ENCODE data around the gene STK32A.
A peak's percentile ranks its signal among the peaks of the same experiment; 100 is the strongest.
"Not testable (repeated sequence)": the region's sequence is repeated elsewhere in the genome, so short reads cannot be mapped to it uniquely, and the experiment has no call there.

STK32A gene

DNA sequence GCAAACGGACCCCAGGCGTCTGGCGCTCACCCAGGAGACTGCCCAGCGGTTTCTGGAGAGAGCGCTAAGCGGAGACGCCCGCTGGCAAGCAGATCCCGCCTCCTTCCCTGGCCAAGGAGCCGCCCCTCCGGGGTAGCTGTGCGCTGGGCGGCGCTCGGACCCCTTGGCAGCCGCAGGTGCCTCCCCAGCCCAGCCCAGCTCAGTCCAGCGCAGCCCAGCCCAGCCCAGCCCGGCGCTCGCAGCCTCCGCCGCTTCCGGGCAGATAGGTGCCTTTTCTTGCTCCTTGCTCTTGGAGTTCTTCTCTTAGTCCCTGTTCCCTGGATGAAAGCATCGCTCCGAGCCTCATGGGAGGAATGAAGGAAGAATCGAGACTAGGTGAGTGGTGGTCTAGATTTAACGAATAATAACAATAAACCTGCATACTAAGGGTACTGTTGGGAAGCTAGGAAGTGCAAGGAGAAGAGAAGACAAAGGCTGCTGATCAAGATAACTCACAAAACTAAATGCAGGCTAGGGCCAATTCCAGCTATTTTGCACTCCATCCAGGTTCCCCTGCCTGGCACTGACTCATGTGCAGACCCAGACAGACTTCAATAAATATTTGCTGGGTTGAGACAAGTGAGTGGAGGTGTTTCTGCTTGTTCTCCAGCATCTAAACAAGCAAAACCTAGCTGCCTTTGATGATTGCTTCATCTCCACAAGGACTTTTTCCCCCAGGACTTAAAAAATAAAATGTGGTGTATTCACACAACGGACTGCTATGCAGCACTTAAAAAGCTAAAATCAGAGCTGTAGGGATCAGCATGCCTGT, at the start of gene STK32A:
Gene STK32A (plus strand): TSS at position 202 of the 811 bp plus-strand sequence. CDS start 4,609 bp downstream, outside the sequence.
- DNase-seq (ENCODE audit: low spot score), result peak; percentile 77

DNA sequence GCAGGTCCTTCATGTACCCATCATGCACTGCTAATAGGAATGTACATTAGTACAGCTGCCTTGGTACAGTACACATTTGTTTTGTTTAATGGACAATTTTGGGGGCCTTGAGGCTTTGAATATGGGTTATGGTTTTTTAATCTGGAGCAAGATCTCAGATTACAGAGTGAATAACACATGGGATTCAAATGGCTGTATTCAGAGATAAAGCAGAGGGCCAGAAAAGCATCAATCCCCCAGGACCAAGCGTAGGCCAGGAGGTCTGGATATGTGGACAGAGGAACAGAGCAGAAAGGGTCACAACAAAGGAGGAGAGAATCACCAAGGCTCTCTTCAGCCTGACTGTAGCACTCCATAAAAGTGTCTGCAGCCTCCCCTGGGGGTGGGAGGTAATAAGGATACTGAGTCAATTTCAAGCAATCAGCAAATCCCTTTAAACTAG, 47.7 kb upstream of the STK32A start:
- DNase-seq (ENCODE audit: low spot score), result no peak

DNA sequence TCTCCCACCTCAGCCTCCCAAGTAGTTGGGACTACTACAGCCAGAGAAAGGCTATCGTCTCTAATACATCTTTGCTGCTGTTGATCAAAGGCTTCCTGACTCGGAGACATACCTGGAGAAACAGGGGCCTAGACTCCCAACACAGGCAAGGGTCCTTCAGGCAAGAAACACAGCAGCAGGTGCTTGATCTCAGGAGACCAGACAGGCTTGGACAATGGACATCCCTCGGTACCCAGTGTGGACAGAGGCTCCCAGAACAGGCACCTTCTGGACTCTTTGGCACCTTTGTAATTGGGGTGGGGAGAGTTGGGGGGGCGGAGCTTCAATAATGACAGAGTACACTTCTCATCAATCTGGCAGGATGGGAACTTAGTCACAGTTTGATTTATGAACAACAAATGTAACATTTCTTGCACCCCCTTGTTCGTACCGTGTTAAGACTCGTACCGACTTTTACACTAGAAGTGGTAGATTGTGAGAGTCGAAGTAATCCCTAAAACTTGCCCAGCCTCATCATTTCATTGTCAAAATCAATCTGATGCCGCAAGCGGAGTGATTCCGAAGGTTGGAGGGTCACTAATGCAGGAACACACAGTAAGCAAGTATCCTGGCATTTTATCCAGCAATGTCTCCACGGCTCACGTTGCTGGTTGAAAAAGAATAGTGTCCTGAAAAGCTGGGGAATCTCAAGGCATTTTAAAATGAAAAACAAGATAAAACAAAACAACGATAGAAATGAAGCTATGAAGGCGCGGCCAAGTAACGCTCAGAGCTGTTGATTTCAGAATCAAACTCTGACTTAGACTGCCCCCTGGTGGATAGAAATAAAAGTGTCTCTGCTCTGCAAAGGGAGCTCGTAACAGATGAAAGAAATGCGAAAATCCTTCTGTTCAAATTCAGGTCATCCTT, 46.4 kb upstream of the STK32A start:
- DNase-seq (ENCODE audit: low spot score), result peak; percentile 74

DNA sequence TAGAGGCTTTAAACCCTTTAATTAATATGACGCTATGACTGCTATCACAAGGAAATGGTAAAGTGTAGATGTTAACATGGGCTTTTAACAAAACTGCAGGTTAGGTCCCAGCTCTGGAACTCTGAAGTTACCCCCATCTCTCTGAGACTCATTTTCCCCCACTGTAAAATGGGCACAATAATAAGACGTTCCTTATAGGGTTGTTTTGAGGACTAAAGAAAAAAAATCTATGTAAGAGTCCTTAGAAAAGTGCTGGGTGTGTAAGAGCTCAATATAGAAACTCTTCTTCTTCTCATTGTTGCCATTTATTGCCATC, 45.8 kb upstream of the STK32A start:
- no peak for DNase-seq (ENCODE audit: low spot score)

DNA sequence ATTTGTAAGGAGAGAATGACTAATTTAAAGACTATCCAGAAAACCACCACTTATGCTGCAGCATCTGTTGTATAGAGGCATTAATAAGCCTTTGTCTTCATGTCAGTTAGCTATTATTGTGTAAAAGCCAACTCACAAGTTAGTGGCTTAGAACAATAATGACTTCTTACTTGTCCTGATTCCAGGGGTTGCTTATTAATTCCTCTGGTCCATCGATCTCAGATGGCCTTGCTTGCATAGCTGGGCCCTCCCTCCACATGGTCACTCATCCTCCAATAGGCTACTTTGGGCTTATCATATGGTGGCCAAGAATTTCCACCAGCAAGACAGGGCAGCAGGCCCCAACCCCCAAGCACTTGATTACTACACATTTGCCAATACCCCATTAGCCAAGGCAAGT, 44.5 kb upstream of the STK32A start:
- DNase-seq (ENCODE audit: low spot score), result no peak

DNA sequence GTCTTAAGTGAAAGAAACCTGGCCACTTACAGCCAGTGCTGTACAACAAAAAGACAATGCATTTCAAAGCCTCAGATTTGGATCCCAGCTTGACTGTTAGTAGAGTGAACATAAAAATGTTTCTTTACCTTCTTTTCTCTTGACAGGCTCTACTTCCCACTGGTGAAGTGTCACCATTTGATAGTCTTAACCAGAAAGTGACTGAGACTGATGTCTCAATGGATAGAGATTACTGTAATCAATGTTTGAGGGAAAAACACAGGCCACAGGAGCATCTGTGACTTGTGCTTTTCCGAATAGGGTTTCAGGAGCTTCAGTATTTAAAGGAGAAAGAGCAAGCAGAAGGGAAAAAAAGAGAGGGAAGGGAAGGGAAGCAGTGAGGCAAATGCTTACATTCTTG, 41.7 kb upstream of the STK32A start:
- no peak for DNase-seq (ENCODE audit: low spot score)

DNA sequence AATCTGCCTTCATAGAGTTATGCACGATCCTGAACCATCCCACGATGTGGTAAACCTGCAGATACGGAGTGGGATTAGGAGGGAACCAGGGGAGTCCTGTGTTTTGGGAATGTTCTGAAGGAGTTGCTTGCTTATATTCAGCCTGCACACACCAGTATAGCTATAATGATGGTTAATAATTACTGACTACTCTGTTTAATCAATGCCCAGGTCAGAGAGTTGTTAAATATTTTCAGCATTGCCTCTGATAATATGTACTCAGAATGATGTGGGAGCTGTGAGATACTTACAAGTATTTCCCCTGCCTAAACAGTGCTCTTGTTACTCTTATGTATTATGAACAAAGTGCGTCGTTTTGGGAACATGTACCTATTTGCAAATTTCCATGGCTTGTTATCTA, 34.8 kb upstream of the STK32A start:
- no peak for DNase-seq (ENCODE audit: low spot score)

DNA sequence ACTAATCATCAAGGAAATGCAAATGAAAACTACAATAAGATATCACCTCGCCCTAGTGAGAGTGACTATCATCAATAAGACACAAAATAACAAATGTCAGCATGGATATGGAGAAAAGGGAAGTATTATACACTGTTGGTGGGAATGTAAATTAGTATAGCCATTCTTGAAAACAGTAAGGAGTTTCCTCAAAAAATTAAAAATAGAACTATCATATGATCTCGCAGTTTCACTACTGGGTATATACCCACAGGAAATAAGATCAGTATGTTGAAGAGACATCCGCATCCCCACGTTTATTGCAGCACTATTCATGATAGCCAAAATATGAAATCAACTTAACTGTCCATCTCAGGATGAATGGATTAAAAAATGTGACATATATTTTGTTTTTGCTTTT, 31.6 kb upstream of the STK32A start:
- DNase-seq (ENCODE audit: low spot score), result no peak

DNA sequence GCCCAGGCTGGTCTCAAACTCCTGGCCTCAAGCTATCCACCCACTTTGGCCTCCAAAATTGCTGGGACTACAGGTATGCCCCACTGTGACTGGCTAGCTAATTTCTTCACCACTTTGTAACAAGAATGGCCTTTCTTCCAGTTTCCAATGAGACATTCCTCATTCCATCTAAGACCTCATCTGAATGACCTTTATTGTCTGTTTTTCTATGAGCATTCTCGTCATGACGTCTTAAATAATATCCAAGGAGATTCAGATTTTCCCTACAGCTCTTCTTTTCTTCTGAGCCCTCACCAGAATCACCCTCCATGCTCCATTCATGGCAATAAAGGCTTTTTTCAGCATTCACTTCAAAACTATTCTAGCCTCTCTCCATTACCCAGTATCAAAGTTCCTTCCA, 30.2 kb upstream of the STK32A start:
- no peak for DNase-seq (ENCODE audit: low spot score)

DNA sequence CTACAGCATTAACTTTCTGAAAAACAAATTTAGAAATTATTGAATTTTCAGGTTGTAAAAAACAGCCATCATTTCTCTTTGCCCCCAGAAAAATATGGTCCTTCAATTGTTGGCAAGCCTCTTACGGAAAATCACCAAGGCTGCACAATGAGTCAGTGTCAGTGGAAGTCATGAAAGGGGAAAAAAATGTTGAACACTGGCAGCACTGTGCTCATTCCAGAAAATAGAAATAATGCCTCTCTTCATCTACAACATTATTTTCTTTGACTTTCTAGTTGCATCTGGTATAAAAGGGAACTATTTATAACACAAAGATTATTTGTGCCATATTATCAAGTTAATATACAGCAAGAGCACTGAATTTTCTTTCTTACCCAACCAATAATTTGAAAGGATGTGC, 26.7 kb upstream of the STK32A start:
- no peak for DNase-seq (ENCODE audit: low spot score)

DNA sequence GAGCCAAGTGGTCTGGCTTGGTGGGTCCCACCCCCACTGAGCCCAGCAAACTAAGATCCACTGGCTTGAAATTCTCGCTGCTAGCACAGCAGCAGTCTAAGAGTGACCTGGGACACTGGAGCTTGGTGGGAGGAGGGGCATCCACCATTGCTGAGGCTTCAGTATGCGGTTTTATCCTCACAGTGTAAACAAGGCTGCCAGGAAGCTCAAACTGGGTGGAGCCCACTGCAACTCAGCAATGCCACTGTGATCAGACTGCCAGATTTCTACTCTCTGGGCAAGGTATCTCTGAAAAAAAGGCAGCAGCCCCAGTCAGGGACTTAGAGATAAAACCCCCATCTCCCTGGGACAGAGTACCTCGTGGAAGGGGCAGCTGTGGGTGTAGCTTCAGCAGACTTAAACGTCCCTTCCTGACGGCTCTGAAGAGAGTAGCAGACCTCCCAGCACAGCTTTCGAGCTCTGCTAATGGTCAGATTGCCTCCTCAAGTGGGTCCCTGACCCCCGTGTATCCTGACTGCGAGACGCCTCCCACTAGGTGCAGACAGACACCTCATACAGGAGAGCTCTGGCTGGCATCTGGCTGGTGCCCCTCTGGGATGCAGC, 18.2 kb upstream of the STK32A start:
- no peak for DNase-seq (ENCODE audit: low spot score)

DNA sequence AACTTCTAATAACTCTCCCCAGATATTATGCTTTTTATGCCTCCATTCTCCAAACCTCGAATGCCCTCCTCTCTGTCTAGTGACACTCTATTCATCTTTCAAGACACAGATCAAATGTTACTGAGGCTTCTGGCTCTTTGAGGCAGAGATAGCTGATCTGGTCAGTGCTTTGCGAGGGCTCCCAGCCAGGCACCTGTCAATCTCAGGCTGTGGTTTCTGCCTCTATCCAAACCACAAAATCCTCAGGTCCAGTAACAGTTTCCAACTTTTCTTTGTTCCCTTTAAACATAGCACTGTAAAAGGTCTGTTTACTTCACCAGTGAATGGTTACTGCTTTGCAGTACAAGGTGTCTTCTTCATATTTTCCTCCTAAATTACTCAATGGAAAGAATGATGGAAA, 11.5 kb upstream of the STK32A start:
- no peak for DNase-seq (ENCODE audit: low spot score)

DNA sequence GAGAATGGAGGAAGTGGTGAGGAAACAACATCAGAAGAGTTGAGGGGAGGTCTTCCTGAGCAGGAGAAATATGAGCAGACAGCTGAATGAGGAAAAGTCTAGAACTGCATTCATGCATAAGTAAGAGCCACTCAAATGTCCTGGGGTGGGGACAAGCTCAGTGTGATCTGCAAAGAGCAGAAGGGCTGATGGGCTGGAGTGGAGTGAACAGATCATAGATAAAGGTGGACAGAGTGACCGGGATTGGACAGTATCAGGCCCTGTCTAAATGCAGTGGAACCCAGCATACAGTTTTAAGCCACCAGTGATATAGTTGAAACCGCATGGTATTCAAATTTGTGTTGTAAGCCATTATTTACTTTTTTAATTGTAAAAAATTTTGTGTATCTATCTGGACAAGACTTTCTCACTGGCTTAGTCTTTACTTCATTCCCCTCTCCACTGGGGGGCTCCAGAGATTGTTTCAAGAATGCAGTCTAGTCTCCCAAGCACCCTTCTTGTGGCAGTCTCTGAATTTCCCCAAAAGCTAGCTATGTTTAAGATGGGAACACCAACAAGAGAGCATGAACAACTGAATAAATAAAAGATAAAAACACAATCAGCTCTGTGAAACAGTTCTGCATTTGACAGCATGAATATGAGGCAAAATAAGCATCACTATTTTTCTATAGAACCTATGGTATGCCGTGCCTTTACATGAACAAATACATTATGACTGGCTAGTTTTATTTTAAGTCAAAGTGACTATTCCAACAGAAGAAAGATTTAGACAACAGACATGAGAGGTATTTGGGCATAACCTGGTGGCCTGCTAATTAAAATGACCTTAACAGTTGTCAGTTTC, 10.7 kb upstream of the STK32A start:
- peak; percentile 53 for DNase-seq (ENCODE audit: low spot score)

DNA sequence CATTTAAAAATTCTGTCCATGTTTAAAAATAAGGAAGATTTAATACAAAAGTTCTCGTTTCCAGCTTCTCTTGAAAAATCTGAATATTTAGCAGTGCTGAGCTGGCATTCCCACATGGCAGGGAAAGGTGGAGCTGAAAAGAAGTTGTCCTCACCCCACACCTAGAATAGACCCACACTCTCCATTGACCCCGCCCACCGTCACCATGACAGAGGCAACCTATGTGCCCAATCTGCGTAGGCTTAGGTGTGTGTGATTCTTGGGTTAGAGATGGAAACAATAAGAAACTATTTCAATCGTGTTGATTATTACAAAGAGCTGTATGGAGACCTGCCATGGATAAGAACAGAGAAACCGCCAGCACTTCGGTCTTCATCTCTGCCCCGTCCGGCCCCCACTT, 8.9 kb upstream of the STK32A start:
- DNase-seq (ENCODE audit: low spot score), result no peak

DNA sequence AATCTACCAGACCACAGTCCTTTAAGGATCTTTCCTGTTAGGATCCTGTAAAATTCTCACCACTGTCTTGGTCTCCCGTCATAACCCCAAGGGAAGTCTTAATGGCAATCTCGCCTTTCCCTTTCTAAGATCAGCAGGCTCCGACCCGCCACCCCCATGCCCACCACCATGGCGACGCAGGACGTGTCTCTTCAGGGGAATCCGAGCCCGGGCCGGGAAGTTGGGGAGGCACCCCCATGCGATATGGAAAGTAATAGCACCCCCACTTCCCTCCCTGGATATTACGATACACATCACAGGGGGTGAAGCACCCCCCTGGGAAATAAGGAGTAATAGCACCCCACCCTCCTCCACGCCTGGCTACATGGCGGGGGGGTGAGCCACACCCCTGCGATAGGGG, 8.3 kb upstream of the STK32A start:
- DNase-seq (ENCODE audit: low spot score), result no peak

DNA sequence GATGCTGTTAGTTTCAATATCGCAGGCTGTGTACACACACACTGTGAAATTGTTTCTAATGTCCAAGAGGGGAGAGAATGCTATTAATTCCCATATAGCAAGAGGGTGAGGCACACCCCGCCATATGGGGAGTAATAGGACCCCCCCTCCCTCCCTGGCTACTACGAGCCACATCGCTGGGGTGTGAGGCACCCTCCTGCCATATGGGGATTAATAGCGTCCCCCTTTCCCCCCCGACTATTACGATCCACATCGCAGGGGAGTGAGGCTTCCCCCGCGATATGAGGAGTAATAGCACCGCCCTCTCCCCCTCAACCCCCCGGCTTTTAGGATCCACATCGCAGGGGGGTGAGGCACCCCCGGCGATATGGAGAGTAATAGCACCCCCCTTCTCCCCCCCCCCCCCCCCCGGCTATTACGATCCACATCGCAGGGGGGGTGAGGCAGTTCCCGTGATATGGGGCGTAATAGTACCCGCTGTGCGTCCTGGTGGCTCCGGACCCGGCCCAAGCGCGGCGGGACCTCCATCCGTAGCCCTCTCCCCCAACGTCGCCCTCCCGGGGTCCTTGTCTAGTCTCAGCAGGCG, 494 bp upstream of the STK32A start:
- no peak for DNase-seq (ENCODE audit: low spot score)

DNA sequence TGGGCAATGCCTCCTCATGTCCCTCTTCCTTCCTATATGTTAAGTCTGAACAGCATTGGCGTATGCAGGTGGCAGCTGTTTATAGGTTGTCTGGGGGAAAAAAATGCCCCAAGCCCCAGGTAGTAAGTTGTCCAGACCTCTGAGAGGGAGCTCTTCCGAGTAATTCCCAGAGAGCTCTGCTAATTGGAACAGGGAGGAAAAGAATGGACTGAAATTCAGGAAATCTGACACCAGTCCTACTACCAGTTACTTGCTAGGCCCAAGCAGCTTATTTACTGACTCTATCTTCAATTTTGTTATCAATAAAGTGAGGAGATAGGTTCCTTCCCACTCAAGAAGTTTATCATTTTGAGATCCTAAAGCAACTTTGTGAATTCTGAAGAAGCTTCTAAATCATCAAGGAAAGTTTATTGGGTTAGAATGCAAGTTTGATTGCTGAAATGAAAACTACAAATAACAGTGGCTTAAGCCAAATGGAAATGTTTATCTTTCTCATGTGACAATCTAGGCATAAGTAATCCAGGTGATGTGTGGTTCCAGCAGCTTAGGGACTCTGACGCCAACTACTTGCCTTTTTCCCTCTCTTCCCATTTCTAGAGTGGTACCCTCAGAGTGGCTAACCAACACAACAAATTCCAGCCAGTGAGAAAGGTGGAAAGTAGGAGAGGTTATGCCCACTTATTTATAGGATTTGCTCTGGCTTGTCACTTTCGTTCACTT, 5.6 kb downstream of the STK32A start:
- DNase-seq (ENCODE audit: low spot score), result peak; percentile 25

DNA sequence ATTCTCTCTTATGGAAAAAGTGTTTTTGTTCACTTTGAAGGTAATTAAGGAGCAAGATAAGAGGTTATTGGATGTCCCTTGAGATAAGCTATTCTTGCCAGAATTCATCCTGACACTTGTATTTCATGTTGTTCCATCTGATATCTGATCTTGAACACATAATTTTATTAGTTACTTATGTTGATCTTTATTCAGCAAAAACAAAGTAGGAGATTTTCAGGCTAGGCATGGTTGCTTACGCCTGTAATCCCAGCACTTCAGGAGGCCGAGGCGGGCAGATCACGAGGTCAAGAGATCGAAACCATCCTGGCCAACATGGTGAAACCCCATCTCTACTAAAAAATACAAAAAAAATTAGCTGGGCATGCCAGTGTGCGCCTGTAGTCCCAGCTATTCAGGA, 8.4 kb downstream of the STK32A start:
- DNase-seq (ENCODE audit: low spot score), result not testable (repeated sequence)

DNA sequence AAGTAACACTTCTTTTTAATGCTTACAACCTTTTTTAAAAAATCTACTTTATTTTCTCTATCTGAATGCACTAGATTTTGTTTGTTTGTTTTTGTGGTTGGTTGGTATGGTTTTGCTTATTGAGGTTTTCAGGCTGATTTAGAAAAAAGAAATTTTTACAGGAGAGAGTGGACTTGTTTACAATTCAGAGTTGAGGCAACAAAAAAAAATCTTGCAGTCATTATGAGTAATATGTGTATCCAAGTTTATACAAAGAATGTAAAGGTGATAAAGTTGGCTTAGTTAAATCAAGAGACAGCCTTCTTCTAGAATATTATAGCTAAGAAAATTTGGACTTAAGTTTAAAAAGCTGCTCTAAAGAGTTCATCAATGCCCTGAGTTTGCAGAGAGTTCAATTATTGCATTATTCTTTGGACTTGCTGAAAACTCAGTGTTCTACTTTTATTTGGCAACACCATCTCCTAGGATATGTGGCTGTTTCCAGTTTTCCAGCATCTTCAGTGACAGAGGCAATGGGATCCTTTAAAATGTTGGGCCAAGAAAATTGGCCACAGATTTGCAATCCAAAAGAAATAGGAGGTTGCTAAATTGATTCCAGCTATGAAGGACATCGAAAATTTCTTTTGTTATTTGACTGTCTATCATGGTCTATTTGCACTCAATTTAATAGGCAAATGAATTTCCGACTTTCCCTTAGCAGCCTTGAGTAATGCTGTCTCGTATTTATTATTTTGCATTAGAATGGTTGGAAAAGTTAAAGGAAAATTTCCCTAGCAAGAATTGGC, 10.7 kb downstream of the STK32A start:
- DNase-seq (ENCODE audit: low spot score), result no peak

DNA sequence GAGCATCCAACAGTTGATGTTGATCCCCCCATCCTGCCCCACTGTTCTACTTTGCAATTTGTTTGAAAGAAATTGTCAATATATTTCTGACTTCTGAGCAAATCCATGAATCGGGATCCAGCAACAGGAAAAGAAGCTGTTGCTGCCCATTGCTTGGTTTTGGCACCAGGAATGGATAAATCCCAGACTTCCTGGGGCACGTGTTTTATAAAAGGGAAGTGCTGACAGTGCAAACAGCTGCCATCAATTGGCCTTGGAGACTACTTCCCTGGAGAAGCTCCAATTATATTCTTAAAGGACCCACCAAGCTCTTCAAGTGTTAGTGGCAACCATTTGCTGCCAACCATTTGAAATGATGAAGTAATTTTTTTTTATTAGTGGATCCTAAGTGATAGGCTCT, 13.7 kb downstream of the STK32A start:
- DNase-seq (ENCODE audit: low spot score), result no peak

Measured in iPS-NIHi11 (cell line).